DND-41 (cell line): ENCODE data around the gene HSD17B7.

Source experiments
- ATAC-seq: fragments of 200-7000 bp; cut with Tn5 transposase; 3 replicates; pipeline ENCODE4 v1.9.1; 2021; ENCODE audit warnings: low read depth; ENCODE audit not compliant: insufficient read depth
- DNase-seq: peaks from one replicate; pipeline ENCODE4 v3.0.0-alpha.2; 2020
- H2AFZ ChIP-seq: 2 replicates; pipeline ENCODE4 v1.6.0; 2012; ENCODE audit warnings: low read depth, low read length
- H3K27ac ChIP-seq: 2 replicates; pipeline ENCODE4 v1.5.1; 2012; ENCODE audit warnings: low read length, inconsistent platforms
- H3K27me3 ChIP-seq: fragments of 200-600 bp; sonication (generic); 2 replicates; pipeline ENCODE4 v1.6.0; 2012; ENCODE audit warnings: low read length, mild to moderate bottlenecking, inconsistent platforms; ENCODE audit not compliant: insufficient read depth, poor library complexity
- H3K36me3 ChIP-seq: 2 replicates; pipeline ENCODE4 v1.5.1; 2012; ENCODE audit warnings: low read length, inconsistent platforms; ENCODE audit not compliant: insufficient read depth
- H3K4me1 ChIP-seq: 2 replicates; pipeline ENCODE4 v1.5.1; 2012; ENCODE audit warnings: mild to moderate bottlenecking, low read length; ENCODE audit not compliant: insufficient read depth
- H3K4me2 ChIP-seq: 2 replicates; pipeline ENCODE4 v1.6.0; 2012; ENCODE audit warnings: mild to moderate bottlenecking, moderate library complexity, low read length, inconsistent platforms; ENCODE audit not compliant: insufficient read depth
- H3K4me3 ChIP-seq, 2 experiments: fragments of 200-600 bp in 1 of 2; shearing (Covaris generic) in 1 of 2; 2 replicates each; pipeline ENCODE4 v1.5.1; 2012 to 2016; ENCODE audit warnings: inconsistent platforms in 2 of 2, low read length in 2 of 2, mild to moderate bottlenecking in 2 of 2, low read depth in 1 of 2, moderate library complexity in 1 of 2
- H3K79me2 ChIP-seq: 2 replicates; pipeline ENCODE4 v1.6.0; 2012; ENCODE audit warnings: low read length, inconsistent platforms; ENCODE audit not compliant: insufficient read depth
- H3K9ac ChIP-seq: 2 replicates; pipeline ENCODE4 v1.6.0; 2012; ENCODE audit warnings: low read depth, mild to moderate bottlenecking, inconsistent platforms, low read length, moderate library complexity
- H3K9me3 ChIP-seq: 2 replicates; pipeline ENCODE4 v1.5.1; 2012; ENCODE audit warnings: low read length, moderate library complexity, mild to moderate bottlenecking, inconsistent platforms; ENCODE audit not compliant: insufficient read depth, severe bottlenecking
- H4K20me1 ChIP-seq: 2 replicates; pipeline ENCODE4 v1.6.0; 2012; ENCODE audit warnings: low read length; ENCODE audit not compliant: insufficient read depth
- CTCF ChIP-seq: IDR thresholded peaks from 2 replicates; pipeline ENCODE4 v1.5.1; 2012; ENCODE audit warnings: borderline replicate concordance, low read length, moderate library complexity, mild to moderate bottlenecking; ENCODE audit not compliant: poor library complexity, severe bottlenecking; ENCODE audit errors: extremely low read depth
- EZH2 ChIP-seq: IDR thresholded peaks from 3 replicates; pipeline ENCODE4 v1.6.1; 2012; ENCODE audit warnings: borderline replicate concordance, low read depth, mild to moderate bottlenecking, moderate library complexity, low read length, inconsistent platforms; ENCODE audit not compliant: severe bottlenecking

Gene HSD17B7

GRCh38 chr1:162756523-162756922, 34.0 kb upstream of the HSD17B7 start:
- Histone ChIP-seq H3K79me2 (no peaks in the 10 kb centered on the region), H3K4me3 (no peak overlapping the region), H3K9ac (no peak overlapping the region), H3K4me2 (no peak overlapping the region), H3K4me1 (no peaks in the 10 kb centered on the region), H2AFZ (no peak overlapping the region), H3K36me3 (no peaks in the 10 kb centered on the region), H4K20me1 (no peaks in the 10 kb centered on the region), H3K27ac (no peak overlapping the region), H3K27me3 (no peaks in the 10 kb centered on the region), H3K9me3 (no peaks in the 10 kb centered on the region)
- ATAC-seq: no peak
- TF ChIP-seq EZH2: no peak
- peak; percentile 4 for TF ChIP-seq CTCF
- DNase-seq: no peak

- no peaks in the 10 kb centered on the region for H3K79me2 ChIP-seq
- H3K27ac ChIP-seq: no peak overlapping the region
- no peaks in the 10 kb centered on the region for H3K9me3 ChIP-seq
- no peak overlapping the region for H3K9ac ChIP-seq
- no peak overlapping the region for H3K4me3 ChIP-seq
- no peak for TF ChIP-seq EZH2
- no peak for TF ChIP-seq CTCF
- ATAC-seq: no peak
- no peak overlapping the region for H2AFZ ChIP-seq
- DNase-seq: no peak
- H3K36me3 ChIP-seq: no peaks in the 10 kb centered on the region
- H3K4me2 ChIP-seq: no peak overlapping the region
- H3K27me3 ChIP-seq: no peaks in the 10 kb centered on the region
- no peaks in the 10 kb centered on the region for H4K20me1 ChIP-seq
- H3K4me1 ChIP-seq: no peaks in the 10 kb centered on the region
These were observed 33.0 kb upstream of the HSD17B7 start for GRCh38 chr1:162757476-162757875.

- no peaks in the 10 kb centered on the region for H3K36me3 ChIP-seq
- no peak for TF ChIP-seq CTCF
- no peak for TF ChIP-seq EZH2
- H3K4me2 ChIP-seq: no peak overlapping the region
- no peak overlapping the region for H3K4me3 ChIP-seq
- ATAC-seq (no peak), DNase-seq (no peak)
- no peak overlapping the region for H2AFZ ChIP-seq
- H3K79me2 ChIP-seq: no peaks in the 10 kb centered on the region
- H3K27me3 ChIP-seq: peaks cover 3% of the 10 kb centered on the region
- no peaks in the 10 kb centered on the region for H4K20me1 ChIP-seq
- H3K4me1 ChIP-seq: no peaks in the 10 kb centered on the region
- H3K9ac ChIP-seq: no peak overlapping the region
- no peaks in the 10 kb centered on the region for H3K9me3 ChIP-seq
- no peak overlapping the region for H3K27ac ChIP-seq
These were observed 24.7 kb upstream of the HSD17B7 start for GRCh38 chr1:162765788-162766187.
